Astrocyte (in vitro differentiated cells and primary cell): Measurements from ENCODE around the gene APCS.

Source experiments
- EZH2 ChIP-seq: IDR thresholded peaks from 2 replicates; pipeline ENCODE4 v1.6.1; 2012; ENCODE audit warnings: mild to moderate bottlenecking, low read length, inconsistent platforms; ENCODE audit not compliant: insufficient read depth
- TF ChIP-seq, protein P1 (sequence below): IDR thresholded peaks from 2 replicates; pipeline ENCODE4 v1.5.1; 2011; ENCODE audit warnings: low read depth, mild to moderate bottlenecking, inconsistent platforms, low read length, moderate library complexity; ENCODE audit not compliant: insufficient read depth

DNA sequence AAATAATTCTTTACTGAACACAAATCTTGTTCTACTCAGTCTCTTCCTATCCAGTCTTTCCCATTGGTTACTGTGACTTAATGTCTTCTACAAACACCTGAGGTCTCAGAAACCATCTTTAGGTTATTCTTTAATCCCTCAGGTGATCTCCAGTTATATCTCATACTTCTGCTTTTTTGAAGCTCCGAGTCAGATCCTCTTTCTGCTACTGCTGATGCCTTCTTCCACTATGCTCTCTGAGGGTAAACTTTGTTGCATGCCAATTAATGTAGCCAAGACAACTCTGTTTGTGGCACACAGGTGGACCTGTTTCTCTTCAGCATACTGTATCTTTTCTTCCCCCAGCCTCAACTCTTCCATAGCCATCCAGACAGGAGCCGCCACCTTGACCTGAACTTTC lies 3.1 kb upstream of the APCS start:
- TF ChIP-seq, protein P1, sequence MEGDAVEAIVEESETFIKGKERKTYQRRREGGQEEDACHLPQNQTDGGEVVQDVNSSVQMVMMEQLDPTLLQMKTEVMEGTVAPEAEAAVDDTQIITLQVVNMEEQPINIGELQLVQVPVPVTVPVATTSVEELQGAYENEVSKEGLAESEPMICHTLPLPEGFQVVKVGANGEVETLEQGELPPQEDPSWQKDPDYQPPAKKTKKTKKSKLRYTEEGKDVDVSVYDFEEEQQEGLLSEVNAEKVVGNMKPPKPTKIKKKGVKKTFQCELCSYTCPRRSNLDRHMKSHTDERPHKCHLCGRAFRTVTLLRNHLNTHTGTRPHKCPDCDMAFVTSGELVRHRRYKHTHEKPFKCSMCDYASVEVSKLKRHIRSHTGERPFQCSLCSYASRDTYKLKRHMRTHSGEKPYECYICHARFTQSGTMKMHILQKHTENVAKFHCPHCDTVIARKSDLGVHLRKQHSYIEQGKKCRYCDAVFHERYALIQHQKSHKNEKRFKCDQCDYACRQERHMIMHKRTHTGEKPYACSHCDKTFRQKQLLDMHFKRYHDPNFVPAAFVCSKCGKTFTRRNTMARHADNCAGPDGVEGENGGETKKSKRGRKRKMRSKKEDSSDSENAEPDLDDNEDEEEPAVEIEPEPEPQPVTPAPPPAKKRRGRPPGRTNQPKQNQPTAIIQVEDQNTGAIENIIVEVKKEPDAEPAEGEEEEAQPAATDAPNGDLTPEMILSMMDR, result no peak
- TF ChIP-seq EZH2, result no peak
